ENCODE data around the gene GLG1.

Gene GLG1

DNA sequence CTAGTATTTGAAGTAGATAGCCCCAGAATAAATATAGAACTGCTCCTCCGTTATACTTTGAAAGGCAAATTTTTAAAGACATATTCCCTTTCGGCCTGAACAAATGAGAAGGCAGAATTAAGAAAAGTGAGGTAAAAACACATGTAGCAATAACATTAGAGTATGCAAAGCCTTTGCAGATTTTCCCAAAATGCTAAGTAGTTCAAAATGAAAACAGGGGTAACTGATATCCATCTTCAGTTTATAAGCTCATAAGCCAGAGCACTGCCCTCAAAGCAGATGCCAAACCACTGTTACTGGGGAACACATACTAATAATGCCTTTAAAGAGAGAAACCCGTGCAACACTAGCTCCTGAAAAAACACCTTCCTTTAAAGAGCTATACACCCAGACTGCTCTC lies 134.4 kb downstream of the GLG1 start:
- DNase-seq (ENCODE audit: insufficient read length, low spot score) (no peak), FAIRE-seq (no peak)
- no peak for TF ChIP-seq POLR2AphosphoS5 (IDR thresholded peaks at IDR 0.05; ENCODE audit: low read depth, low read length)
- no peak for TF ChIP-seq TAF1 (IDR thresholded peaks at IDR 0.05; ENCODE audit: low read depth, low read length)
- no peak for TF ChIP-seq SPI1 (IDR thresholded peaks at IDR 0.05; ENCODE audit: low read depth, low read length)
- no peak for TF ChIP-seq PAX5 (IDR thresholded peaks at IDR 0.05; ENCODE audit: insufficient read depth, low read length, severe bottlenecking)
- no peak for TF ChIP-seq POLR2A (IDR thresholded peaks at IDR 0.05; ENCODE audit: low read depth, low read length)
- no peak for TF ChIP-seq POU2F2 (IDR thresholded peaks at IDR 0.05; ENCODE audit: low read depth, low read length)

DNA sequence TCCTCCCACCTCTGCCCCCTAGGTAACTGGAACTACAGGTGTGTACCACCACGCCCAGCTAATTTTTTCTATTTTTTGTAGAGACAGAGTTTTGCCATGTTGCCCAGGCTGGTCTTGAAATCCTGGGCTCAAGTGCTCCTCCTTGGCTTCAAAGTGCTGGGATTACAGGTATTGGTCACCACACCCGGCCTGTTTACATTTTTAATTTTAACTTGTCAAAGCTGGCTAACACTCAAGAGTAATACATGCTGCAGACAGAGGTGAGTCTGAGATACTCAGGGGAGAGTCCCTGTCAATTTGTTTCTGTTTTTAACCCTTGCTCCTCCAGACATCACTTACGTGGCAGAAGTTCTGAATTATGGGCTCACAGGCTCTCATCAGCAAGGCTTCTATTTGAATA lies 134.9 kb downstream of the GLG1 start:
- no peak for TF ChIP-seq POLR2AphosphoS5 (IDR thresholded peaks at IDR 0.05; ENCODE audit: low read depth, low read length)
- no peak for TF ChIP-seq SPI1 (IDR thresholded peaks at IDR 0.05; ENCODE audit: low read depth, low read length)
- TF ChIP-seq TAF1 (IDR thresholded peaks at IDR 0.05; ENCODE audit: low read depth, low read length), result no peak
- no peak for TF ChIP-seq POLR2A (IDR thresholded peaks at IDR 0.05; ENCODE audit: low read depth, low read length)
- no peak for TF ChIP-seq PAX5 (IDR thresholded peaks at IDR 0.05; ENCODE audit: insufficient read depth, low read length, severe bottlenecking)
- TF ChIP-seq POU2F2 (IDR thresholded peaks at IDR 0.05; ENCODE audit: low read depth, low read length), result no peak
- DNase-seq (ENCODE audit: insufficient read length, low spot score) (no peak), FAIRE-seq (no peak)

DNA sequence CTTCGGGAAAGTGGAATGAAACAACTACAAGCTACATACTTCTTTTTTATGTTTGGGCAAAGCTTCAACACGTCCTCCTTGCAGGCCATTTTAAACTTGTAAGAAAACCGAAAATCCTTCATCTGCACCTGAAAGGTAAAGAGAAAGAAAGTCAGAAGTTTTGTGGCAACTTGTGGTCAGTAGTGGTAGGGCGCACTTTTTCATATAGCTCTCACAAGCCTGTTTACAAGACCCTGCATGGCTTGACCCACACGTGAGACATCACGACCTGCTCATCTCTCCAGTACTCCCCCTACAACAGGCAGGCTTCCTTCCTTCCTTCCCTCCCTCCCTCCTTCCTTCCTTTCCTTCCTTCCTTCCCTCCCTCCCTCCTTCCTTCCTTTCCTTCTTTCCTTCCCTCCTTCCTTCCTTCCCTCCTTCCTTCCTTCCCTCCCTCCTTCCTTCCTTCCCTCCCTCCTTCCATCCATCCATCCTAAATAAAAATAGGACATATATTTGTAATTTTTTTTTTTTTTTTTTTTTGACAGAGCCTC lies 136.9 kb downstream of the GLG1 start:
- TF ChIP-seq POLR2A (IDR thresholded peaks at IDR 0.05; ENCODE audit: low read depth, low read length) (no peak), POLR2AphosphoS5 (IDR thresholded peaks at IDR 0.05; ENCODE audit: low read depth, low read length) (no peak), TAF1 (IDR thresholded peaks at IDR 0.05; ENCODE audit: low read depth, low read length) (no peak)
- DNase-seq (ENCODE audit: insufficient read length, low spot score), result no peak
- FAIRE-seq, result no peak

DNA sequence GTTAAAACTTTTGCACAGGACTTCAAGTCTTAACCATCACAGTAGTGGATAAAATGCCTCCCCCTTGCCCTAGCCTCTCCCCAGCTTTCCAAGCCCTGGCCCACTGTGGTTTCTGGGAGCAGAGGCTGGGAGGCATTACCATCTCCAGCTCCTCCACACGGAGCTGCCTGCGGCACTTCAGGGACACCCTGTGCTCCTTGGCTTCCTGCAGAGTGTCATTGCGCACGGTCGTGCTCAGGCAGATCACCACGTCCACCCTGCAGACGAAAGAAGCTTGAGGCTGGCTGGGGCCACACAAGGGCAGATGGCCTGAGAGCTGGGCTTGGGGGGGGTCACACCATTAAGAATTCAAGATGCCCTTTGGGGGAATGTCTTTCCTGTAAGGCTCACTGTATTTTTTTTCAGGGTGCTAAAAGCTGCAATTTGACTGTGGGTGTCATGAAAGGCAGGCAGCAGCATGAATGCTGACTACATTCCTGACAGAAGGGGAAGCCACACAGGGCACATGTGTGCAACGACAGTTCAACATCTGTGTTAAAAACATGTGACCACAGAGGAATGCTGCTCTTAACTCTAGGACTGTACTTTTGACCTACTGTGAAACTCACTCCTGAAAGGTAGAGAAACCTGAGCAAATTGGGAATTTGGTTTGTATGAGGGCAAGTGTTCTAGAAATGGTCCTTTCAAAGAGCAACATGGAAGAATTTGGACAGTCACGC lies 137.9 kb downstream of the GLG1 start:
- TF ChIP-seq POU2F2 (IDR thresholded peaks at IDR 0.05; ENCODE audit: low read depth, low read length) (no peak), TAF1 (IDR thresholded peaks at IDR 0.05; ENCODE audit: low read depth, low read length) (no peak), SPI1 (IDR thresholded peaks at IDR 0.05; ENCODE audit: low read depth, low read length) (no peak), POLR2A (IDR thresholded peaks at IDR 0.05; ENCODE audit: low read depth, low read length) (no peak), PAX5 (IDR thresholded peaks at IDR 0.05; ENCODE audit: insufficient read depth, low read length, severe bottlenecking) (no peak), POLR2AphosphoS5 (IDR thresholded peaks at IDR 0.05; ENCODE audit: low read depth, low read length) (no peak)
- no peak for FAIRE-seq
- no peak for DNase-seq (ENCODE audit: insufficient read length, low spot score)

DNA sequence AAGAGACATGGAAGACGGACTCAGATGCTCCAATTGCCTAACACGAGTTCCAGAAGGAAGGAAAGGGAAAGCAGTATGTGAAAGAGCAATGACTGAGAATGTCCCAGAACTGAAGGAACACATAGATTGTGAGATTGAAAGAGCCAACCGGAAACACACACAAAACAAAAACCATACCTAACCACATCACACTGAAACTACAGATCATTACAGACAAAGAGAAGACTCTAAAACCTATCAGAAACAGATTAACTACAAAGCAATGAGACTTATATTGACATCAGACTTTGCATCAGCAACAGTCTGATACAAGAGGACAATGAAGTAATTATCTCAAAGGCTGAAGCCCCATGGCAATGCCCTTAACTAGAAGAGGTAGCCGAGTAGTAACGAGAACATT lies 140.0 kb downstream of the GLG1 start:
- FAIRE-seq (peak; percentile 68), DNase-seq (ENCODE audit: insufficient read length, low spot score) (no peak)
- no peak for TF ChIP-seq POLR2A (IDR thresholded peaks at IDR 0.05; ENCODE audit: low read depth, low read length)
- no peak for TF ChIP-seq POU2F2 (IDR thresholded peaks at IDR 0.05; ENCODE audit: low read depth, low read length)
- TF ChIP-seq TAF1 (IDR thresholded peaks at IDR 0.05; ENCODE audit: low read depth, low read length), result no peak
- no peak for TF ChIP-seq POLR2AphosphoS5 (IDR thresholded peaks at IDR 0.05; ENCODE audit: low read depth, low read length)
- no peak for TF ChIP-seq PAX5 (IDR thresholded peaks at IDR 0.05; ENCODE audit: insufficient read depth, low read length, severe bottlenecking)
- TF ChIP-seq SPI1 (IDR thresholded peaks at IDR 0.05; ENCODE audit: low read depth, low read length), result no peak

DNA sequence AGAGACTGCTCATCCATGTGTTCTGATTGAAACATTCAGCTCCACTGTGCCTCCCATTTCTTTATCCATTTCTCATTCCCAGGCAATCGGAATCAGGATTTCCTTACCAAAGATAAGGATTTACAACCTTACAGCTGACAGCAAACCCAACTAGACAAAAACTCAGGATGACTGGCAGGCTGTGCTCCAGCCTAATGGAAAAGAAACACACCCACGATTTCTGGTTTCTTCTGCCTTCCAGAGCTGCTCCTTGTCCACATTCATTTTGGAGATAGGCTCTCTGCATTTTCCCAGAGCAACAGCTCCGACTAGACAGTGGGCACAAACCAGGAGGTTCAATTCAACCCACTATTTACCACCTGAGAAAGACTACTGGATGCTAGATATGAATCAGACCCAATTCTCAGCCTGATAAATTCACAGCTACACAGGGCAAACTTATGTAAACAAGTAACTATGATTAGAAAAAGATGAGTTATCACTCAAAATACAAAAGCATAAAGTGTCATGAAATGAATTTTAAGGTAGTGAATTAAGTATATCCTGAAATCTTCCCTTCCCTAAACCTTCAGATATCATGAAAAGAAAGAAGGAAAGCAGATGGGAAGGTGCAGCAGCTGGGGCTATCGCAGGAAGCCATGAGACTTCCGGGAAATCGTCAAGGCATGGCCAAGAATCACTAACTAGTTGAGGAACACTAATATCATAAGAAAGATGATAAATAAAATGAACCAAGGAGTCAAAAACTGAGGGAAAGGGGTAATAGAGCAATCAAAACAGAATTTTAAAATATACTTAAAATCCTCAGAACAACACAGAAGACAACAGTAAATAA lies 140.8 kb downstream of the GLG1 start:
- DNase-seq (ENCODE audit: insufficient read length, low spot score), result no peak
- FAIRE-seq, result no peak
- no peak for TF ChIP-seq TAF1 (IDR thresholded peaks at IDR 0.05; ENCODE audit: low read depth, low read length)
- no peak for TF ChIP-seq POLR2AphosphoS5 (IDR thresholded peaks at IDR 0.05; ENCODE audit: low read depth, low read length)
- TF ChIP-seq POLR2A (IDR thresholded peaks at IDR 0.05; ENCODE audit: low read depth, low read length), result no peak
- no peak for TF ChIP-seq PAX5 (IDR thresholded peaks at IDR 0.05; ENCODE audit: insufficient read depth, low read length, severe bottlenecking)
- no peak for TF ChIP-seq SPI1 (IDR thresholded peaks at IDR 0.05; ENCODE audit: low read depth, low read length)
- TF ChIP-seq POU2F2 (IDR thresholded peaks at IDR 0.05; ENCODE audit: low read depth, low read length), result no peak

DNA sequence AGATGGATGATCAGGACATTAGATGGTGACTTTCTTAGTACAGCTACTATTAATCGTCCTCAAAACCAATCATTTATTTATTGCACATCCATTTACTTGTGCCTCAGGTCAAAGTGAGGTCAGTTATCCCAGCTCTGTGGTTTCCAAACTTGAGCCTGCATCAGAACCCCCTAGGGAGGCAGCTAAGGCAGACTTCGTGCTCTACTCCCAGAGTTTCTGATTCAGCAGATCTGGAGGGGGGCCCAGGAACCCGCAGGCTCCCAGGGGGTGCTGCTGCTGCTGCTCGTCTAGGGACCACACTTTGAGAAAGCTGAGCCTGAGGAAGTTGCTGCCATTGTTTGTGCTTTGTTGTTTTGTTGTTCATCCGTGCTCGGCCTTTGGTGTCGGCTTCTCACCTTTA lies 141.6 kb downstream of the GLG1 start:
- FAIRE-seq, result no peak
- no peak for TF ChIP-seq POLR2A (IDR thresholded peaks at IDR 0.05; ENCODE audit: low read depth, low read length)
- TF ChIP-seq POU2F2 (IDR thresholded peaks at IDR 0.05; ENCODE audit: low read depth, low read length), result no peak
- no peak for TF ChIP-seq POLR2AphosphoS5 (IDR thresholded peaks at IDR 0.05; ENCODE audit: low read depth, low read length)
- TF ChIP-seq PAX5 (IDR thresholded peaks at IDR 0.05; ENCODE audit: insufficient read depth, low read length, severe bottlenecking), result no peak
- no peak for TF ChIP-seq SPI1 (IDR thresholded peaks at IDR 0.05; ENCODE audit: low read depth, low read length)
- no peak for TF ChIP-seq TAF1 (IDR thresholded peaks at IDR 0.05; ENCODE audit: low read depth, low read length)
- no peak for DNase-seq (ENCODE audit: insufficient read length, low spot score)

DNA sequence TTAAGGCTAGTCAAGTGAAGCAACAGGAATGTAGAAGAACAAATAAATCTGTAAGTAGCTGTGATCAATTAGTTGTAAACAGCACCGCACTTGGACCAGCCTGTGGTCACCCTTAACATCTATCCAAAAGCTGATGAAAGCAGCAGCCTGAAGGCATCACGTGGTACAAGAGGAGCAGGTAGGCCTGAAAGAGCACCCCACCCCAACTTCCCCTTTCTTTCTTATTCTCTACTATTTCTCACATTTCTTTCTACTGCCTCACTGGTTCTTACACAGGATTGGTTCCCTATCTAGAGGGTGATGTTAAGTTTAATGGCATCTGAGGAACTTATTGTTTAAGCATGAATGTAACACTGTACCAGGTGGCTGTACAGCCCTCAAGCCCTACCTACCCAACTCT lies 143.0 kb downstream of the GLG1 start:
- no peak for TF ChIP-seq POLR2A (IDR thresholded peaks at IDR 0.05; ENCODE audit: low read depth, low read length)
- peak; percentile 73 for TF ChIP-seq SPI1 (IDR thresholded peaks at IDR 0.05; ENCODE audit: low read depth, low read length)
- no peak for TF ChIP-seq PAX5 (IDR thresholded peaks at IDR 0.05; ENCODE audit: insufficient read depth, low read length, severe bottlenecking)
- DNase-seq (ENCODE audit: insufficient read length, low spot score) (peak; percentile 56), FAIRE-seq (peak; percentile 59)

DNA sequence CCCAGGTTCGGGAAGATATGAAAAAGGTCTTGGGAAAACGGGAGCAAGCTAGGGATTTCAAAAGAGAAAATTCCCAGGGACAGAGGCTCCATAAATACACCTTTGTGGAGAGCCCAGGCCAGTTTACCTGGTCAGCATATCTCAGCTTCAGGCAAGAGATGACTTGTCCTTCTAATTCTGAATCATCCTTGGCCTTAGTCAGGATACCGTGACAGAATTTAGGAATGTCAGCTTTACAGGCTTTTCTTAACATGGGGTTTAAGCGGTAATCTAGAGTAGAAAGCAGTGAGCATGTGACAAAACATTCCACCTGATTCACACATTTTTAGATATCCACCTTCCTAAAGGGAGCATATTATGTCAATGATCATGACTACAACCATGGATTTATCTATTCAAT lies 144.6 kb downstream of the GLG1 start:
- DNase-seq (ENCODE audit: insufficient read length, low spot score), result no peak
- no peak for FAIRE-seq
- no peak for TF ChIP-seq POU2F2 (IDR thresholded peaks at IDR 0.05; ENCODE audit: low read depth, low read length)
- no peak for TF ChIP-seq SPI1 (IDR thresholded peaks at IDR 0.05; ENCODE audit: low read depth, low read length)
- no peak for TF ChIP-seq POLR2A (IDR thresholded peaks at IDR 0.05; ENCODE audit: low read depth, low read length)
- no peak for TF ChIP-seq PAX5 (IDR thresholded peaks at IDR 0.05; ENCODE audit: insufficient read depth, low read length, severe bottlenecking)
- no peak for TF ChIP-seq TAF1 (IDR thresholded peaks at IDR 0.05; ENCODE audit: low read depth, low read length)
- no peak for TF ChIP-seq POLR2AphosphoS5 (IDR thresholded peaks at IDR 0.05; ENCODE audit: low read depth, low read length)

Measured in GM12891 (cell line).